HG03025 (cell line): ENCODE data around the gene AVEN.
"Not testable (repeated sequence)": the region's sequence is repeated elsewhere in the genome, so short reads cannot be mapped to it uniquely, and the experiment has no call there.

Source experiments
- ATAC-seq: cut with Tn5 transposase; IDR thresholded peaks from one replicate; pipeline ENCODE4 v1.9.1; 2021; ENCODE audit warnings: mild to moderate bottlenecking, moderate library complexity; ENCODE audit not compliant: unreplicated experiment, low FRiP score

The AVEN gene

DNA sequence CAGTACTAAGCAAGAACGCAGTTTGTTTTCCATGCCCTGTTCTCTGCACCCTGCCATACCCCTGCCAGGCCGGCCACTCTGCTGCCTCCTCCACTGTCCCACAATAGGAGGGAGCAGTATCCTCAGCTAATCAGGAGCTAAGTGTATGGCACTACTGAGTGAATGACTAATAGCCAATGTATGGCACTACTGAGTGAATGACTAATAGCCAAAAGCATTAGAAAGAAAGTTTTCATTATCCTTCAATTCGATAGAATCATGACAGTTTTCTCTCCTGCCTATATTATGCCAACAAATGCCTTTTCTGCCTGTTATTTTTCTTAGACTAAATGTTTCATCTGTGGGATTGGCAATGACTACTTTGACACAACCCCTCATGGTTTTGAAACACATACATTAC, 178.2 kb downstream of the AVEN start:
- no peak for ATAC-seq

DNA sequence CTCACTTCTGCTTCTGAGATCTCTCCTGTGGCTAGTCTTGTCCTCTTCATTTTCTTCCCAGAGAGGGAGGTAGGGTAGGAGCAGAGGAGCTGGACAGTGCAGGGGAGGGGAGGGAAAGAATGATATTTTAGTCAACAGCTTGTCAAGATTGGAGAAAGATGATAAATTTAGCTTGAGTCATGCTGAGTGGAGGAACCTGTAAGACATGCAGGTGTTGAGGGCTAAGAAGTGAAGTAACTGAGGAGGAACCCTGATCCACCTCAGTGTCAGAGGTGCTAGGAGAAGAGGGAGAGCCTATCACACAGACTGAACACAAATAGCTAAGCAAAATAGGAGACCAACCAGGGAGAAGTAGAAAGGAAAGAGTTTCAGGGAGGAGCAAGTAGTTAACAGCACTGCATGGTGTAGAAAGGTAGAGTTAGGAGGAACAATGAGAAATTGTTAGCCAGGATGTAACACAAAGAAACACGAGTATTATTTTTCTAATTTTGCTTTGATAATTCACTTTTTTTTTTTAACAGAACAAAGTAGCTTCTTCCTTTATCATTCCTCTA, 178.9 kb downstream of the AVEN start:
- no peak for ATAC-seq

DNA sequence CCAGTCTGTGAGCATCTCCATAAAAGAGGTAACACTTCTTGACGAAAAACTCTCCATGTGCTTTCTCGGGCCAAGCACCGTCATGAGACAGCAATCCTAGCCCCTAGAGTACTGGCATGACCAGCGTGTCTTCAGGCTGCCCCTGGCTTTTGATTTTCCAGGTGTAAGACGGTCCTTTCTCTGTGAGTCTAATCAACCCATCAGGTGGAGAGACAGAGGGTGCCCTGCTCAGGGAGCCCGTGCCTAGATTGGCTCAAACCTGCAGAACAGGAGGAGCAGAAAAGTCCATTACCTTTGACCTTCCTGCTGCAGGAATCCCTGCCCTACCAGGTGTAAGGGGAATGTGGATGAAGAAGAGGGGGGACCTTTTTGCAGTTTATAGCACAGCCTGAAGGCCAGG, 180.2 kb downstream of the AVEN start:
- no peak for ATAC-seq

DNA sequence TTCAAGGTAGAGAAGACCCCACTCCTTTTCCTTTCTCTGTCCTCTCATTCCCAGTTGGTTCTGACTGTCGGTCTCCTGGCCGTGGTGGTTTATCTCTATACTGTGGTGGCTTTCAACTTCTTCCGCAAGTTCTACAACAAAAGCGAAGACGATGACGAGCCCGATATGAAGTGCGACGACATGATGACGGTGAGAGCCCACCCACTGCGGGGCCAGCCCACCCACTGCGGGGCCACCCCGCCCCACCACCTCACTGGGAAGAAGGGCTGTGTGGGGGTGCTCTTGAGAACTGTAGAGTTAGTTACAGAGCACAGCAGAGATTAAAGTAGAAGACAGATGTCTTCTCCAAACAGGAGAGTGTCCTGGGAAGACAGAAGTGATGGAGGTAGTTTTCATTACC, 181.3 kb downstream of the AVEN start:
- ATAC-seq: no peak

DNA sequence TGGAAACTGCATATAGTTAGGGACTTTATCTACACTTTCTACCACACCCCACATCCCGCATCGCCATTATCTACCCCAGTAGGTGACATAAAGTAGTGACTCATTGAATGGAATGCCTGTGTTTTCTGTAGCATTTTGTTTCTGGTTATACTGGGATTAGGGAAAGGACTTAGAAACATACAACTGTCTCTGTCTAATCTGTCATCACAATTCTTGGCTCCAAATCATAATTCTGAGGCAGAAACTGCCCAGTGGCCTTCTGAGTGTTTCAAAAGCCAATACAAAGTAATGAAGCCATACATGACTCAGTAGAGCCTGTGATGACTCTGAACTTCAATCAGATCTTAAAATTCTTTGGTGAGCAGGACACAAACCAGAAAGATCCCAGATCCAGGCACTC, 186.4 kb downstream of the AVEN start:
- no peak for ATAC-seq

DNA sequence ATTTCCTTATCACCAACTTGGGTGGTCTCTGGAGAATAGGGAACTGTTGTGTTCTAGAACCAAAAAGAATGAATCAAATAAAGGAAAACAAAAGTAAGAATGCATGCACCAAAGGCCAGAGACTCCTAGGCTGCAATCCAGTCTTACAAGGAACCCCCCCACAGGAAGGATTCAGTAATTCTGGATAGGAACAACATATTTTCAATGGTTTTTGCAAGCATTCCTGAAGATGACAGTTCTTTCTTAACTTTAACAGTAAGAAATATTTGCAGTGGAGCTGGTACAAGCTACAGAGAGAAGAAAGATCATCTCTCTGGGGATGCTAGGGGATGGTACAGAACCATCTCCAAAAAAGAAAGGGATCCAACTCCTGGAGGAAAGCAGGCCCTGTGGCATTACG, 186.9 kb downstream of the AVEN start:
- no peak for ATAC-seq

DNA sequence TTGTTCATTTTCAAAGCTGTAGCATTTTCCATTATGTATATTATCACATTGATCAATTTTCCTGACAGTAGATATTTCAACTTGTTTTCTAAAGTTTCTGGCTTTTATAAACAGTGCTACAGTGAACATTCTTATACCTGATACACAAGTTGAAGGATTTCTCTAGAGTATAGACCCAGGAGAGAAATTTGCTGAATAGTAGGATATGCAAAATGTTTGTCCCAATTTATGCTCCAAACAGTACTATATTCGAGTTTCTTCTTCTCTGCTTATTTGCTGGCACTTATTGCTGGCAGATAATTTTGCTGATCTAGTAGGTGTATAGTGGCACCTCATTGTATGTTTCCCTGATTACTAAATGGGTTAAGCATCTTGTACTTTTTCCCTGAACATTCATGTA, 187.9 kb downstream of the AVEN start:
- no peak for ATAC-seq

DNA sequence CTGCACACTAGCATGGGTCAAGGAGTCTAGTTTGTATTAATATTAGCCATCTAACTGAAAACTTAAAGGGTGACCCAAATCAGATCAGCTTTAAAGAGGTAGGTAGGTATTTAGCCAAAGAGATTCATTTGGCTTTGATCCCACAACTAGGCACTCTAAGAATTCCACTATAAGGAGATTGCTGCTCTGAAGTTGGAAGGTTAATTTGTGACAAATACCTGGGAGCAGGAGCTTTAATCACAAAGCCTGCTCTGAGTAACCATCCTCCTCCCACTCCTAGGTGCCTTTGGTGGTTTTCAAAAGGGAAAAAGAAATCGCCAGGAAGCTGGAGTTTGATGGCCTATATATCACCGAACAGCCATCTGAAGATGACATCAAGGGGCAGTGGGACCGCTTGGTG, 191.0 kb downstream of the AVEN start:
- no peak for ATAC-seq

DNA sequence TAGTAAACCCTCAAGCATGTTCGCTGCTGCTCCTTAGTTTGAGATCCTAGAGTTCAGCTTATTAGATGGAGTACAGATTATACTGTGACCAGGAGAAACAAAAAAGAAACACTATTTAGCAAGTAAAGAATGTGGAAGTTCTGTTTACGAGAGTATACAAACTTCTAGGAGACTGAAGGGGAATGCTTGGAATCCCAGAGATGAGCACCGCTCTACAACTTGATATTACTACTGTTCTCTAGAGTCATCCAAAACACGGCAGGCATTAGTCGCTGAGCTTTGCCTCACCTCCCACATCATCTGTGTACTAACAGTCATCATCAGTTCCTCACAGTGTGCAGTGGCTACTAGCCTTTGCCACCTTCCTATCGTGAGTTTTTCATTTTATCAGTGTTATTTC, 192.1 kb downstream of the AVEN start:
- no peak for ATAC-seq

DNA sequence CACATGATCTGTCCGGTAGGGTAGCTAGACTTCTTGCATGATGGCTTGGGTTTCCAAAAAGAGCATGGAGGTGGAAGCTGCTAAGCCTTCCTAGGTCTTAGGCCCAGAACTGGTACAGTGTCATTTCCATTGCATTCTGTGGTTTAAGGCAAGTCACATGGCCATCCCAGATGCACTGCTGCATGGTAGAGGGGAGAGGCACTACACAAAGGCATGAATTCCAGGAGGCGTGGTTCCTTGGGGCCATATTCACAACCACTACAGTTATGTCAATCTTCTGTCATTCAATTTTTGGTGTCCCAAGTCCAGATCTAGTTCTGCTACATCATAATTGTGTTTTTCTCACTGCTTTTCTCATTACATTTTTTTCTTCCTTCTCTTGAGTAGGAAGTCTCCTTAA, 192.9 kb downstream of the AVEN start:
- ATAC-seq: no peak

DNA sequence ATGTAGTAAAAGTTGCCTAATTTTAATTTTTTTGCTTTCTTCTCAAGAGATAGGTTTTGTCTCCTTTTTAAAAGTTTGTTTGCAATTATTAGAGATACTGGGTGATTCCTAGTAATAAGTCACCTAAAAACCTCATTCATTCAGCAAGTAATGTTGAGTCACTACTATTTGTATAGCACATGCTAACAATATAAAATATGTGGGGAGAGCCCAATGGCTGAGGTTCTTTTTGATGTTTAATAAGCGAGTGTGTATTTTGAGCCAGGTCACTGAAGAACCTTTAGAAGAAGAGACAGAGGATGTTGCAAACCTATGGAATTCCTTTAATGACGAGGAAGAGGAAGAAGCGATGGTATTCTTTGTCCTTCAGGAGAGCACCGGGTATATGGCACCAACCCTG, 194.4 kb downstream of the AVEN start:
- no peak for ATAC-seq

DNA sequence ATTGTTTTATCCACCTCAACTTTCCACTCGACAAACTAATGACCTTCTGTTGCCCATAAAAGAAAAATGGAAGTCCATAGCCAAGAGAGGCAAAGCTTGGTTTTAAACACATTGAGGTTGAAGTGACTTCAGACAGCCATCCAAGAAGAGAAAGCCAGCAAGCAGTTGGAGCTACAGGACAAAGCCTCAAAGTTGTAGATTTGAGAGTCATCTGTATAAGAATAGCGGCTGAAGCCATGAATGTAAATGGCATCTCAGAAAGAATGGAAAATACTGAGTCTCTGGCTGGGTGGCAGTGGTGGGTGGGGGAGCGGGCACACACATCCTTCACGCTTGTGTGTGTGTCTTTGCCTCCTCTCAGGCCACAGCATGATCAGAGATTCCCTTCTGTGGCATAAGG, 194.8 kb downstream of the AVEN start:
- no peak for ATAC-seq

DNA sequence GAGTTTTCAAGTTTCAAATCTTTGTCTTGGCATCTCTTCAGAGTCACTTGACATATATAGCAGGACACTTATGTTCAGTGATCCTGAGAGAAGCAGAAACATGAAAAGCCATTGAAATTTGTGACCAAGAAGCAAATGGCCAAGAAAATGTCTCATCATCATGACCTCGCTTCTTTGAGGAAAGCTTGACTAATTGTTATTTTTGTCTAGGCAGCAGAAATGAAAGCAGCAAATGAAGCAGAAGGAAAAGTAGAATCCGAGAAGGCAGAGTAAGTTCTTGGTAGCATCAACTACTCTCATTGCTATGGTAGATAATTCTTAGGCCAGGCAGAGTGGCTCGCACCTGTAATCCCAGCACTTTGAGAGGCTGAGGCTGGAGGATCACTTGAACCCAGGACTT, 198.4 kb downstream of the AVEN start:
- ATAC-seq: no peak

DNA sequence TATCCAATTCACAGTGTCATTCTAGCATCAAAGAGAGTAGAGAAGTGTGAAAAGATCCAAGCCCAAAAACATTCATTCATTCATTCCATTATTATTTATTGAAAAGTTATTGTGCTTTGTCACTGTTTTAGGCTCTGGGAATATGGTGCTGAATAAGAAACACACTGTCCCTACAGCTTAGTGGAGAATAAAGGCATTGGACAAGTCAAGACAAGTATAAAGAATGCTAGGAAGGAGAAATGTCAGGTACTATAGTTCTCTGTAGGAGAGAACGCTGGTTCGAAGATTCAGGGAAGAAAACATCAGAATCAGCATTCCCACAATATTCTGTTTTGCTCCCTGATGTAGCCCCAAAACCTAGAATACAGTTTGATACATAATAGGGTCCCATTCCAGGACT, 199.5 kb downstream of the AVEN start:
- no peak for ATAC-seq

DNA sequence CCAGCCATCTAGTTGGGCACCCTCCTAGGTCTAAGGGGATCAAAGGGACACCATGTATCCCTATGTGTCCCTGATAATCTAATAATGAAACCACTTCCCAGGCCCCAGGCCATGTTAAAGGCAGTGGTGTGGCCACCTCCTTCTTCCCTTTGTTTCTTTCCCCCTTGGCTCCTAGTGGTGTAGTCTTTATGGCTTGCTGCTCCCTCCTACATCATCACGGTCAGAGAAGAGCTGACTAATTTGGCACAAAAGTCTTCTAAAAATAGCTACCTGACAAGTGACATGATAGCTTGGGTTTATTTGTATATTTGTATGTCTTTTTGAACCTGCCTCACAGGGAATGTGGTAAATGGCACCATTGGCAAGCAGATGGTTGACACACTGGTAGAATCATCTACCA, 201.7 kb downstream of the AVEN start:
- no peak for ATAC-seq

DNA sequence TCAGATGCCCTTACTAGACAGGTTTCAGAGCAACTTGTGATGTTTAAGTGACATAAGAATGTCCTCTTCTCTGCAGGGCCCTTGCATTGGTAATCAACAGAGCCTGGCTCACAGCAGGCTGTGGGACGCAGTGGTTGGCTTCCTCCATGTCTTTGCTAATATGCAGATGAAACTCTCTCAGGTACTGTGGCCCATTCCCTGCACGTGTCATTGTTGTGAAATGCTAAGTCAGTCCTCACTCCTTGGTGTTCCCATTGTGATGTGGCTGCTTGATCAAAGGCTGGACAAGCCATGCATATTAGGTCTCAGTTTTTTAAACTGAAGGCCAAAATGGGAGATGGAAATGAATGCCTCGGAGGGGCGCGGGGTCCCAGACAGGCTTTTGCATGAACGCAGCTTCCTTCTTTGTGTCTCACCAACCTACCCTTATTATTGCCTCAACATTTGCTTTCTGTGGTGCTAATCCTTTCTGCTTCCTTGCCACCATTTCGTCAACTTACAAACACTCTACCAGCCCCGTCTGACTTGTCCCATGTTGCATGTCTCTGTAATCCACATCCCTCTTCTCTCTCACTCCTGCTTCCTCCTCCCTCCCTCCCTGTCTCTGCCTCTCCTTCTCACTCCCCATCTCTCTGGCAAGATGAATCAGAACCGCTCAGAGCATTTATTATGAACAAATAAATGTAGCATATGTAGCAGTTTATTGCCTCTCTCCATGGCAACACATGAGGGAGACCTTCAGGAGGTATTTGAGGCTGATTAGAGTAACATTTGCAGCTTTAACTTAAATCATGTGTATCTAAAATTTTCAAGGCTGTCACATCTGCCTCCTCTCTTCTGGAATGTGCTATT, 203.9 kb downstream of the AVEN start:
- no peak for ATAC-seq

DNA sequence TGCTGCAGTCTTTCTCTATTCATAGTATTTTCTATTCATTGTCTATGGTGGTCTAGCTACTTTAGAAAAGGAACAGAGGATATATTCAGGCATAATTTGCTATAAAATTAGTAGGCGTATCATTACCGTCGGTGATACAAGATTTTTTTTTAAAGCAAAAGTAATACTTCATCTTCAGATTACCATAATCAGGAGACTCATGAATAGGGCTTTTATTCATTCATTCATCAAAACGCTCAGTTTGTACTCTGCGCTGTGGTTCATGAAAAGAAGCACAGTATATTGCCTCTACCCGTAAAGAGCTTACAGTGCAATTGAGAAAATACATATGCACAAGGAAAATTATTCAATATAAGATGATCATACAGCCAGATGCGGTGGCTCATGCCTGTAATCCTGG, 207.4 kb downstream of the AVEN start:
- no peak for ATAC-seq

DNA sequence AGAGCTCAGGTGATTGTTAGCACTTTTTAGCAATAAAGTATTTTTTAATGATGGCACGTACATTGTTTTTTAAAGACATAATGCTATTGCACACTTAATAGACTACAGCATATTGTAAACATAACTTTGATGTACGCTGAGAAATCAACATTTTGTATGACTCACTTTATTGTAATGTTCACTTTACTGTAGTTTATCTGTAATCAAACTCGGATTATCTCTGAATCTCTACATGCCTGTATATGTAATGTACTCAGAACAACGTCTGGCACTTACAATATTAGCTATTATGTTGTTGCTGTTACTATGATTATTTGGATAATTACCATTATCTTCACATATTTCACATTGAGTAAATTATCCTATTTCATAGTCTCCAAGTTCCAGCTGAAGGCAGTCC, 208.7 kb downstream of the AVEN start:
- no peak for ATAC-seq

DNA sequence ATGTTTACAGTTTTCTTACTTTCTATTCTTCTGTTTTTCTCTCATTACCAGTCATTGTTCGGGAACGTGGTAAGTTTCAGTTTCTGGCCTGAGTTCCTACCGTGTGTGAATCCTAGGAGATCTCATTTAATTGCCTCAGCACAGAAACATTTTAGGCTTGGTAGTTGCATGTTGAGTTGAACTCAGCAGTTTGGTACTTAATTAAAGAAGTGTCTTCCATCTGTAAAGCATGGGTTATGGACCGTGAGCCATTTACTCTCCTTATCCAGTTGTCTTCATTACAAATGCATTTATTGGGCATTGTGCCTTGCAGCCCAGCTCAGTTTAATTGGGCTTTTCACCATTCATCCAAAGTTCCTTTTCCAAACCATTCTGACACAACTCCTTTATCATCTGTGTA, 212.8 kb downstream of the AVEN start:
- no peak for ATAC-seq

DNA sequence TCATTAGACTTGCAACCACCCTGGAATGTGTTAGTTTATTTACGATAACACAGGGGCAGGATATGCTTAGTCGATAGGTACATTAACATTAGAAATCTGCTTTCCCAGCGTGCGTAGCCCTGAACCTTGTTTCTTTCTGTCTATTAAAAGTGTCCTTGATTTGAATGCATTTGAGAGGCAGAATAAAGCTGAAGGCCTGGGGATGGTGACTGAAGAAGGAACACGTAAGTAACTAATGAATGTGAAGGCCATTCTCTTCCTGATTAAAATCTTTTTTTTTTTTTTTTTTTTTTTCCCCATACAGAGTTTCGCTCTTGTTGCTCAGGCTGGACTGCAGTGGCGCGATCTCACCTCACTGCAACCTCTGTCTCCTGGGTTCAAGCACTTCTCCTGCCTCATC, 213.6 kb downstream of the AVEN start:
- no peak for ATAC-seq

DNA sequence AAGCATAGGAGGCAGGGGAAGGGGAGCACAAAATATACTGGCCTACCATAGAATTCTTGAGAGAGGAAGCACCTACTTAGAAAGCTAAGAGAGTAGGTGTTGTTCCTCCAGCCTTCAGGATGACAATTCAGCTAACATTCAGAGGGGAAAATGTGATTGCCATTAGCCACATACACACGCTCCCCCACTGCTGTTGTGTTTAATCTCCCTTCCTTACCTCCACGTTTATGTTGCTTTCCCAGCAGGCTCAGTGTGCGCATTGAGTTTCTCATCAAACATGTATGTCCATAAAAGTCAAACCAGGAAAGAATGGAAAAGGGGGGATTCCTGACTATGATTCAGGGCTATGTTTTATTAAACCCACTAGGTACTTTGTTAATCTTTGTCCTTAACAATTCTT, 215.9 kb downstream of the AVEN start:
- no peak for ATAC-seq

DNA sequence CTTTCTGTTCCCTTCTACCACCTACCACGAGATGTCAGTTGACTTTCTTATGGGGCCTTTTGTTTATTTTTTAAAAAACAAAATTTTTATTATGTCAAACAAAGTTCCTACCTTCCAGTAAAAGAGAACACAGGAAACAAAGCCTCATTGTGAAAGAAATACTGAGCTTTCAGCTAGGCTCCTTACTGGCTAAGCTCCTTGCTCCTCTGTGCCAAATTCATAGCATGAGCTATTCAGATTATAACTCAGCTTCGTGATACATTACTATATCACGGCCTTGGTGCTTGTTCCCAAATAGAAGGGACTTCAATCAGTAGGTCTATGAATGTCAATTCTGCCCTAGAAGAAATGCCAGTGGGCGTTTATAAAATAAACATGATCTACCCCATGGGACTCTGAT, 216.5 kb downstream of the AVEN start:
- ATAC-seq: no peak

DNA sequence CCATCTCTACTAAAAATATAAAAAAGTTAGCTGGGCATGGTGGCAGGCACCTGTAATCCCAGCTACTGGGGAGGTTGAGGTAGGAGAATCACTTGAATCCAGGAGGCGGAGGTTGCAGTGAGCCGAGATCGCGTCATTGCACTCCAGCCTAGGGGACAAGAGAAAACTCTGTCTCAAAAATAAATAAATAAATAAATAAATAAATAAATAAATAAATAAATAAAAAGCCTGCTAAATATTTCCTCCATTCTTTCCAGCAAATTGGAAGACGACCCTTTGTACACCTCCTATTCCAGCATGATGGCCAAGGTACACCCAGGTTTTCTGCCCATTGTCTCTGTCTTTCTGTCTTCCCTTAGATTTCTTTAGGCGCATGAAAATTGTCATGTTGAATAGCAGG, 219.5 kb downstream of the AVEN start:
- not testable (repeated sequence) for ATAC-seq
